Skeletal muscle satellite cell (primary cell): ENCODE measurements around the gene SSU72.
A peak's percentile ranks its signal among the peaks of the same experiment; 100 is the strongest.
"Not testable (repeated sequence)": the region's sequence is repeated elsewhere in the genome, so short reads cannot be mapped to it uniquely, and the experiment has no call there.

ENCODE experiments used
- H3K27me3 ChIP-seq: 2 replicates; pipeline ENCODE4 v1.7.0; 2013; ENCODE audit warnings: low read length; ENCODE audit not compliant: control insufficient read depth, insufficient read depth
- H3K36me3 ChIP-seq: 2 replicates; pipeline ENCODE4 v1.7.0; 2013; ENCODE audit warnings: mild to moderate bottlenecking, control low read depth, low read length; ENCODE audit not compliant: insufficient read depth
- H3K4me1 ChIP-seq: 2 replicates; pipeline ENCODE4 v1.7.0; 2013; ENCODE audit warnings: low read length; ENCODE audit not compliant: control insufficient read depth, insufficient read depth
- H3K4me2 ChIP-seq: 2 replicates; pipeline ENCODE4 v1.7.0; 2013; ENCODE audit warnings: mild to moderate bottlenecking, low read length
- H3K4me3 ChIP-seq: 2 replicates; pipeline ENCODE4 v1.7.0; 2013; ENCODE audit warnings: low read length
- H3K9ac ChIP-seq: 2 replicates; pipeline ENCODE4 v1.7.0; 2013; ENCODE audit warnings: mild to moderate bottlenecking, low read depth, low read length, moderate library complexity
- H3K9me3 ChIP-seq: replicated peaks from 2 replicates; pipeline ENCODE4 v1.7.0; 2013; ENCODE audit warnings: mild to moderate bottlenecking, control low read depth, low read length

The SSU72 gene

GRCh38 chr1:1562556-1563195, 12.0 kb downstream of the SSU72 start:
- H3K4me2 ChIP-seq, result no peak overlapping the region
- peaks cover 57% of the 10 kb centered on the region for H3K36me3 ChIP-seq
- no peaks in the 10 kb centered on the region for H3K27me3 ChIP-seq
- H3K4me3 ChIP-seq, result no peak overlapping the region
- peaks cover 9% of the 10 kb centered on the region for H3K4me1 ChIP-seq
- no peak overlapping the region for H3K9ac ChIP-seq
- H3K9me3 ChIP-seq, result no peaks in the 10 kb centered on the region

- peaks cover 57% of the 10 kb centered on the region for H3K36me3 ChIP-seq
- no peak overlapping the region for H3K4me3 ChIP-seq
- no peak overlapping the region for H3K4me2 ChIP-seq
- no peaks in the 10 kb centered on the region for H3K27me3 ChIP-seq
- H3K9ac ChIP-seq, result no peak overlapping the region
- H3K4me1 ChIP-seq, result peaks cover 3% of the 10 kb centered on the region
- no peaks in the 10 kb centered on the region for H3K9me3 ChIP-seq
Measured at GRCh38 chr1:1561801-1562470, 12.7 kb downstream of the SSU72 start.

- Histone ChIP-seq H3K27me3 (no peaks in the 10 kb centered on the region), H3K36me3 (peaks cover 48% of the 10 kb centered on the region), H3K4me3 (no peak overlapping the region), H3K4me2 (no peak overlapping the region), H3K9ac (no peak overlapping the region), H3K9me3 (no peaks in the 10 kb centered on the region), H3K4me1 (peaks cover 2% of the 10 kb centered on the region)
Measured at GRCh38 chr1:1560178-1560577, 14.5 kb downstream of the SSU72 start.

GRCh38 chr1:1559066-1559465, 15.6 kb downstream of the SSU72 start:
- H3K36me3 ChIP-seq, result peaks cover 41% of the 10 kb centered on the region
- no peaks in the 10 kb centered on the region for H3K9me3 ChIP-seq
- H3K27me3 ChIP-seq, result no peaks in the 10 kb centered on the region
- no peak overlapping the region for H3K4me2 ChIP-seq
- peaks cover 12% of the 10 kb centered on the region for H3K4me1 ChIP-seq
- no peak overlapping the region for H3K4me3 ChIP-seq
- H3K9ac ChIP-seq, result no peak overlapping the region

- H3K9me3 ChIP-seq, result no peaks in the 10 kb centered on the region
- peaks cover 36% of the 10 kb centered on the region for H3K36me3 ChIP-seq
- H3K9ac ChIP-seq, result no peak overlapping the region
- H3K4me1 ChIP-seq, result peaks cover 12% of the 10 kb centered on the region
- H3K4me2 ChIP-seq, result no peak overlapping the region
- H3K4me3 ChIP-seq, result no peak overlapping the region
- H3K27me3 ChIP-seq, result no peaks in the 10 kb centered on the region
Measured at GRCh38 chr1:1558591-1558990, 16.1 kb downstream of the SSU72 start.

- H3K4me2 ChIP-seq, H3K9ac ChIP-seq: not testable (repeated sequence)
Measured at GRCh38 chr1:1557688-1558087, 17.0 kb downstream of the SSU72 start.

GRCh38 chr1:1556961-1557360, 17.7 kb downstream of the SSU72 start:
- not testable (repeated sequence) for H3K9ac ChIP-seq, H3K27me3 ChIP-seq, H3K4me2 ChIP-seq, H3K4me3 ChIP-seq, H3K9me3 ChIP-seq
- Histone ChIP-seq H3K4me1 (peaks cover 12% of the 10 kb centered on the region), H3K36me3 (peaks cover 23% of the 10 kb centered on the region)

More at GRCh38 chr1:1557688-1558087, 17.0 kb downstream of the SSU72 start:
- H3K4me3 ChIP-seq, H3K9me3 ChIP-seq, H3K27me3 ChIP-seq: not testable (repeated sequence)
- Histone ChIP-seq H3K36me3 (peaks cover 30% of the 10 kb centered on the region), H3K4me1 (peaks cover 12% of the 10 kb centered on the region)

- no peak overlapping the region for H3K9ac ChIP-seq
- H3K27me3 ChIP-seq, result no peaks in the 10 kb centered on the region
- H3K36me3 ChIP-seq, result peaks cover 18% of the 10 kb centered on the region
- H3K4me2 ChIP-seq, result no peak overlapping the region
- no peak overlapping the region for H3K4me3 ChIP-seq
- H3K9me3 ChIP-seq, result no peaks in the 10 kb centered on the region
- peaks cover 12% of the 10 kb centered on the region for H3K4me1 ChIP-seq
Measured at GRCh38 chr1:1556505-1556904, 18.2 kb downstream of the SSU72 start.

GRCh38 chr1:1554926-1555915, 19.4 kb downstream of the SSU72 start:
- Histone ChIP-seq H3K9ac (no peak overlapping the region), H3K4me3 (no peak overlapping the region), H3K4me1 (peaks cover 12% of the 10 kb centered on the region), H3K4me2 (peak overlapping the region; percentile 10), H3K9me3 (no peaks in the 10 kb centered on the region), H3K36me3 (peaks cover 13% of the 10 kb centered on the region), H3K27me3 (no peaks in the 10 kb centered on the region)

GRCh38 chr1:1554550-1554925, 20.1 kb downstream of the SSU72 start:
- H3K27me3 ChIP-seq, result no peaks in the 10 kb centered on the region
- peaks cover 8% of the 10 kb centered on the region for H3K36me3 ChIP-seq
- peak overlapping the region; percentile 10 for H3K4me2 ChIP-seq
- no peak overlapping the region for H3K9ac ChIP-seq
- H3K4me1 ChIP-seq, result peaks cover 12% of the 10 kb centered on the region
- H3K4me3 ChIP-seq, result no peak overlapping the region
- no peaks in the 10 kb centered on the region for H3K9me3 ChIP-seq

GRCh38 chr1:1553821-1554494, 20.7 kb downstream of the SSU72 start:
- no peak overlapping the region for H3K4me3 ChIP-seq
- peaks cover 8% of the 10 kb centered on the region for H3K36me3 ChIP-seq
- peaks cover 12% of the 10 kb centered on the region for H3K4me1 ChIP-seq
- H3K9me3 ChIP-seq, result no peaks in the 10 kb centered on the region
- no peaks in the 10 kb centered on the region for H3K27me3 ChIP-seq
- H3K9ac ChIP-seq, result no peak overlapping the region
- H3K4me2 ChIP-seq, result no peak overlapping the region
